Stomach (tissue), 4 donors: ENCODE measurements around the gene SC5D.

Experiments used
- POLR2A ChIP-seq, 4 donors: fragments of 450-650 bp; IDR thresholded peaks; one replicate each; pipeline ENCODE4 v1.6.1; 2016; ENCODE audit warnings: antibody characterized with exemption in 4 of 4, control low read depth in 2 of 4, mild to moderate bottlenecking in 1 of 4, moderate library complexity in 1 of 4
- TF ChIP-seq, protein P1 (sequence below), 7 experiments: fragments of 450-650 bp in 4 of 7; fragments of 200-600 bp in 3 of 7; sonication (generic) in 3 of 7; IDR thresholded peaks; one replicate each; pipeline ENCODE4 v1.5.1; 2016 to 2019; ENCODE audit warnings: antibody characterized with exemption in 7 of 7, control low read depth in 2 of 7, mild to moderate bottlenecking in 1 of 7

DNA sequence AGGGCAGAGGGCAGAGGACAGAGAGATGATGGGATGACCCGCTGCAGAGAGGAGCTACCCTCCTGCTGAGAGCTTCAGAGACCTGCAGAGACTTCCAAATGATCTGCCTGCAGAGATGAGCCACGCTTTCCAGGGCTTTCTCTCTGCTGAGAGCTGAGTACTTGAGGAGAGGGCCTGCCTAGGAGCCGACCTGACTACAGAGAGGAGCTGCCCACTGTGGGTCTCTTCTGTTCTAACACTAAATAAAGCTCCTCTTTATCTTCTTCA is 45.9 kb upstream of the SC5D start:
- TF ChIP-seq, protein P1, sequence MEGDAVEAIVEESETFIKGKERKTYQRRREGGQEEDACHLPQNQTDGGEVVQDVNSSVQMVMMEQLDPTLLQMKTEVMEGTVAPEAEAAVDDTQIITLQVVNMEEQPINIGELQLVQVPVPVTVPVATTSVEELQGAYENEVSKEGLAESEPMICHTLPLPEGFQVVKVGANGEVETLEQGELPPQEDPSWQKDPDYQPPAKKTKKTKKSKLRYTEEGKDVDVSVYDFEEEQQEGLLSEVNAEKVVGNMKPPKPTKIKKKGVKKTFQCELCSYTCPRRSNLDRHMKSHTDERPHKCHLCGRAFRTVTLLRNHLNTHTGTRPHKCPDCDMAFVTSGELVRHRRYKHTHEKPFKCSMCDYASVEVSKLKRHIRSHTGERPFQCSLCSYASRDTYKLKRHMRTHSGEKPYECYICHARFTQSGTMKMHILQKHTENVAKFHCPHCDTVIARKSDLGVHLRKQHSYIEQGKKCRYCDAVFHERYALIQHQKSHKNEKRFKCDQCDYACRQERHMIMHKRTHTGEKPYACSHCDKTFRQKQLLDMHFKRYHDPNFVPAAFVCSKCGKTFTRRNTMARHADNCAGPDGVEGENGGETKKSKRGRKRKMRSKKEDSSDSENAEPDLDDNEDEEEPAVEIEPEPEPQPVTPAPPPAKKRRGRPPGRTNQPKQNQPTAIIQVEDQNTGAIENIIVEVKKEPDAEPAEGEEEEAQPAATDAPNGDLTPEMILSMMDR (IDR thresholded peaks at IDR 0.05) = no peak
- TF ChIP-seq POLR2A (IDR thresholded peaks at IDR 0.05) = no peak
